NCI-H2081 treated with DMSO at 0.1 percent for 48 hours (cell line): ENCODE data around the gene TBC1D30.

Experiments used
- DNase-seq: peaks from one replicate; lab custom pipeline; 2025; lab: John Stamatoyannopoulos, UW

TBC1D30 gene

GRCh38 chr12:64912516-64913255 is 88.2 kb downstream of the TBC1D30 start:
- DNase-seq: no peak

- DNase-seq: no peak
These were observed 90.8 kb downstream of the TBC1D30 start for GRCh38 chr12:64915242-64915641.

- DNase-seq: no peak
These were observed 92.2 kb downstream of the TBC1D30 start for GRCh38 chr12:64916411-64917261.

- DNase-seq: no peak
These were observed 93.9 kb downstream of the TBC1D30 start for GRCh38 chr12:64918344-64918743.

- no peak for DNase-seq
These were observed 94.4 kb downstream of the TBC1D30 start for GRCh38 chr12:64918801-64919200.

- DNase-seq: no peak
These were observed 98.4 kb downstream of the TBC1D30 start for GRCh38 chr12:64922853-64923252.

GRCh38 chr12:64923536-64923935 is 99.1 kb downstream of the TBC1D30 start:
- DNase-seq: no peak
